ENCODE results near the gene NTSR2. TPM values are rescaled to one million over a fixed set of nuclear protein-coding genes. Genes with fewer than 3 reads are reported as not detected.
A peak's percentile ranks its signal among the peaks of the same experiment; 100 is the strongest.

NTSR2 gene
- total and polyA plus RNA-seq, 7 donors = 0.04 to 0.60 TPM; not detected in 5

DNA sequence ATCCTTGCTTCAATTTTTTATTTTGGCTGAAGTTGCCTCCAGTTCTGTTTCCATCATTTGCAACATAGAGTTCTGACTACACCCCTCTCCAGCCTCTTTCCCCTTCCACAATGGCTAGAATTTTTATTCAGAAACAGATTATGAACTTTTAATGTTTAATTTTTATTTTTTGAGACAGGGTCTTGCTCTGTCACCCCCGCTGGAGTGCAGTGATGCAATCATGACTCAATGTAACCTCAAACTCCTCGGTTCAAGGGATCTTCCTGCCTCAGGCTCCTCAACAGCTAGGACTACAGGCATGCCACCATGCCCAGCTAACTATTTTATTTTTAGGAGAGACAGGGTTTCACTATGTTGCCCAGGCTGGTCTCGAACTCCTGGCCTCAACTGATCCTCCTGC is 2.8 kb downstream of the NTSR2 start:
- H3K4me1 ChIP-seq = peaks cover 0 to 12% (median 9%) of the 10 kb centered on the region in 4 donors
- peak; percentile 10 for DNase-seq
- no peak overlapping the region for H3K4me3 ChIP-seq
- H3K9me3 ChIP-seq = peaks cover 0 to 4% (median 0%) of the 10 kb centered on the region in 4 donors
- WGBS, 2 donors = 75 to 81% methylated on average over 3 of the region's 3 CpGs
- H3K27me3 ChIP-seq = peaks cover 0 to 19% (median 0%) of the 10 kb centered on the region in 3 donors
- TF ChIP-seq POLR2A (IDR thresholded peaks at IDR 0.05) (no peak), EP300 (IDR thresholded peaks at IDR 0.05) (no peak), POLR2AphosphoS5 (IDR thresholded peaks at IDR 0.05) (no peak)
- TF ChIP-seq, protein P1, sequence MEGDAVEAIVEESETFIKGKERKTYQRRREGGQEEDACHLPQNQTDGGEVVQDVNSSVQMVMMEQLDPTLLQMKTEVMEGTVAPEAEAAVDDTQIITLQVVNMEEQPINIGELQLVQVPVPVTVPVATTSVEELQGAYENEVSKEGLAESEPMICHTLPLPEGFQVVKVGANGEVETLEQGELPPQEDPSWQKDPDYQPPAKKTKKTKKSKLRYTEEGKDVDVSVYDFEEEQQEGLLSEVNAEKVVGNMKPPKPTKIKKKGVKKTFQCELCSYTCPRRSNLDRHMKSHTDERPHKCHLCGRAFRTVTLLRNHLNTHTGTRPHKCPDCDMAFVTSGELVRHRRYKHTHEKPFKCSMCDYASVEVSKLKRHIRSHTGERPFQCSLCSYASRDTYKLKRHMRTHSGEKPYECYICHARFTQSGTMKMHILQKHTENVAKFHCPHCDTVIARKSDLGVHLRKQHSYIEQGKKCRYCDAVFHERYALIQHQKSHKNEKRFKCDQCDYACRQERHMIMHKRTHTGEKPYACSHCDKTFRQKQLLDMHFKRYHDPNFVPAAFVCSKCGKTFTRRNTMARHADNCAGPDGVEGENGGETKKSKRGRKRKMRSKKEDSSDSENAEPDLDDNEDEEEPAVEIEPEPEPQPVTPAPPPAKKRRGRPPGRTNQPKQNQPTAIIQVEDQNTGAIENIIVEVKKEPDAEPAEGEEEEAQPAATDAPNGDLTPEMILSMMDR (IDR thresholded peaks at IDR 0.05) = no peak
- intact Hi-C loops (cut with DNase I) = no loop called here
- no peak overlapping the region for H3K27ac ChIP-seq
- no peaks in the 10 kb centered on the region for H3K36me3 ChIP-seq

DNA sequence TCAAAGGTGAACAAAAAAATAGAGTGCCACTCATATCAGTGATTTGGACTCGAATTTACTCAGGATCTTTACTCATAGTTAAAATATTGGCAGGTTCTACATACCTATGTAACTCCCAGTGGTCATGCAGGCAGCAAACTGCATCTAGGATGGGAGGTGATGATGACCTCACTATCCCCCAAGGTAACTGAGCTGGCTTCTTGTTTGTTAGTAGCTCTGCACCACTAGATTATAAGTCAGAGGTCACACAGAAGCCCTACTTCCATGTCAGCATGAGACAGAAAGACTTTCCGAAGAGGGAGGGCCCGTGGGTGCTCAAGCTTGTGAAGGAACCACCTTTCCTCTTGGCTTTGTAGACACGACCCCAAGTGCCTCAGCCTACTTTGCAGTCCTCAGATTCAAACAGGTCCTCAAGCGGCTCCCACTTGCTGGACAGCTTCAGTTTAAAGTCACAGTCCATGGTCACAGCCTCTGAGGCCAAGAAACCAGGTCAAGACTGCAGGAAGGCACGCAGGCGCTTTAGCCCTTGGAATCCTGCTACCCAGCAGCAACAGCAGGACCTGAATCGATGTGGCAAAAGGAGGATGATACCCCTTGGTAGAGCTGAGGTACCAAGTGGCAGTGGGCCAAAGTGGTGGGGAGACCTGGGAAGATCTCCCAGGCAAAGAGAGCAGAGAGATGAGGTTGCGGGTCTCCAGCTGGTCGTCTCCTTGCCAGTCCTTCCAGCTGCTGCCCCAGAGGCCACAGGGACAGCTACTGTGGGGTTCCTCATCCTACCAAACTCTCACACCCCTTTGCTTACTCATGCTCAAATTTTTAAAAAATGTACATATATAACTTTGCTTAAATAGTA is 4.3 kb downstream of the NTSR2 start:
- WGBS, 2 donors = 74 to 77% methylated on average over 10 of the region's 10 CpGs
- Histone ChIP-seq H3K4me3 (no peak overlapping the region), H3K4me1 (peaks cover 0 to 12% (median 9%) of the 10 kb centered on the region in 4 donors), H3K9me3 (peaks cover 0 to 4% (median 0%) of the 10 kb centered on the region in 4 donors), H3K27ac (no peak overlapping the region), H3K36me3 (no peaks in the 10 kb centered on the region), H3K27me3 (peaks cover 0 to 19% (median 0%) of the 10 kb centered on the region in 3 donors)
- intact Hi-C loops (cut with DNase I) = no loop called here
- DNase-seq = peak; percentile 49
- TF ChIP-seq EP300 (IDR thresholded peaks at IDR 0.05) = no peak
- TF ChIP-seq POLR2AphosphoS5 (IDR thresholded peaks at IDR 0.05) = no peak
- TF ChIP-seq POLR2A (IDR thresholded peaks at IDR 0.05) = no peak
- TF ChIP-seq, protein P1 (IDR thresholded peaks at IDR 0.05) = no peak

DNA sequence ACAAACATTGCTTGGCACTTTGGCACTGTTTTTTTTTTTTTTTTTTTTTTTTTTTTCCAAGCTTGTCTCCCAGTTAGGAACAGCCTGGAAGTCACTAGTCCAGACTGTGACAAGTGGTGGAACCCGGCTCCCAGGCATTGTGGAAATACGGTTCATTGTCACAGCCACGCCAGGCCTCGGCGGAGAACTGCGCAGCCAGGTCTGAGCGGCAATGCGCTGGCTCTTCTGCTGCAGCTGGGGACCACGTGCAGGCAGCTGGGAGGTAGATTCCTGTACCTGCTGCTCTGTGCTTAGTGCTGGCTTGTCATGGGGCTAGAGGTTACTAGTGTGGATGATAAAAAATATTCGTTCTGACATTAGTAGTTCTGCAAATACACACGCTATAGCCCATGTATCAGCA is 5.0 kb downstream of the NTSR2 start:
- TF ChIP-seq, protein P1 (IDR thresholded peaks at IDR 0.05) = no peak
- no peak for TF ChIP-seq POLR2AphosphoS5 (IDR thresholded peaks at IDR 0.05)
- no peak for TF ChIP-seq EP300 (IDR thresholded peaks at IDR 0.05)
- TF ChIP-seq POLR2A (IDR thresholded peaks at IDR 0.05) = no peak
- WGBS, 2 donors = 85 to 87% methylated on average over 11 of the region's 11 CpGs
- DNase-seq = peak; percentile 50
- Histone ChIP-seq H3K4me1 (peaks cover 0 to 7% (median 7%) of the 10 kb centered on the region in 4 donors), H3K4me3 (no peak overlapping the region), H3K27ac (no peak overlapping the region), H3K27me3 (peaks cover 0 to 19% (median 0%) of the 10 kb centered on the region in 3 donors), H3K9me3 (peaks cover 0 to 4% (median 0%) of the 10 kb centered on the region in 4 donors), H3K36me3 (no peaks in the 10 kb centered on the region)
- intact Hi-C loops (cut with DNase I) = no loop called here

DNA sequence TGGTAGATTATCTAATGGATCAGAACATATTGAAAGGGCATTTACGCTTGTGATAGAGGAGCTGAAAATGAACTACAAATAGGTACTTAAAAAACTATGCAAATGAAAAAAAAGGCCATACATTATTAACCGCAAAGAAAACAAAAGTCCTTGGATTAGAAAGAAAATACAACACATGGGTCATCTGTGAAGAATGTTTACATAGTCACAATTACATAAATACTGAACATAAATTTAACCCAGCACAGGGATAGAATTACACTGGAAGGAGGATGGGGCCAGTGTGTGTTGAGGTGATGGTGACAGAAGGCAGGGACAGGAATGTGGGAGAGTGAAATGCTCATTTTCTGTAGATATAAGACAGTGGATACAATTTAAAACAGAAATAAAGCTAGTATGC is 6.6 kb downstream of the NTSR2 start:
- no peaks in the 10 kb centered on the region for H3K36me3 ChIP-seq
- 75 to 86% methylated on average over 2 of the region's 2 CpGs for WGBS, 2 donors
- no peak for TF ChIP-seq EP300 (IDR thresholded peaks at IDR 0.05)
- TF ChIP-seq POLR2AphosphoS5 (IDR thresholded peaks at IDR 0.05) = no peak
- TF ChIP-seq POLR2A (IDR thresholded peaks at IDR 0.05) = no peak
- TF ChIP-seq, protein P1 (IDR thresholded peaks at IDR 0.05) = no peak
- H3K4me3 ChIP-seq = no peak overlapping the region
- H3K27me3 ChIP-seq = peaks cover 0 to 5% (median 0%) of the 10 kb centered on the region in 3 donors
- H3K27ac ChIP-seq = no peak overlapping the region
- H3K4me1 ChIP-seq = no peaks in the 10 kb centered on the region
- DNase-seq = no peak
- intact Hi-C loops (cut with DNase I) = no loop called here
- H3K9me3 ChIP-seq = peaks cover 0 to 4% (median 0%) of the 10 kb centered on the region in 4 donors
